Astrocyte (in vitro differentiated cells and primary cell): Measurements from ENCODE around the gene PEX26.

Experiments
- EZH2 ChIP-seq: IDR thresholded peaks from 2 replicates; pipeline ENCODE4 v1.6.1; 2012; ENCODE audit warnings: mild to moderate bottlenecking, low read length, inconsistent platforms; ENCODE audit not compliant: insufficient read depth
- TF ChIP-seq, protein P1 (sequence below): IDR thresholded peaks from 2 replicates; pipeline ENCODE4 v1.5.1; 2011; ENCODE audit warnings: low read depth, mild to moderate bottlenecking, inconsistent platforms, low read length, moderate library complexity; ENCODE audit not compliant: insufficient read depth

- TF ChIP-seq, protein P1, sequence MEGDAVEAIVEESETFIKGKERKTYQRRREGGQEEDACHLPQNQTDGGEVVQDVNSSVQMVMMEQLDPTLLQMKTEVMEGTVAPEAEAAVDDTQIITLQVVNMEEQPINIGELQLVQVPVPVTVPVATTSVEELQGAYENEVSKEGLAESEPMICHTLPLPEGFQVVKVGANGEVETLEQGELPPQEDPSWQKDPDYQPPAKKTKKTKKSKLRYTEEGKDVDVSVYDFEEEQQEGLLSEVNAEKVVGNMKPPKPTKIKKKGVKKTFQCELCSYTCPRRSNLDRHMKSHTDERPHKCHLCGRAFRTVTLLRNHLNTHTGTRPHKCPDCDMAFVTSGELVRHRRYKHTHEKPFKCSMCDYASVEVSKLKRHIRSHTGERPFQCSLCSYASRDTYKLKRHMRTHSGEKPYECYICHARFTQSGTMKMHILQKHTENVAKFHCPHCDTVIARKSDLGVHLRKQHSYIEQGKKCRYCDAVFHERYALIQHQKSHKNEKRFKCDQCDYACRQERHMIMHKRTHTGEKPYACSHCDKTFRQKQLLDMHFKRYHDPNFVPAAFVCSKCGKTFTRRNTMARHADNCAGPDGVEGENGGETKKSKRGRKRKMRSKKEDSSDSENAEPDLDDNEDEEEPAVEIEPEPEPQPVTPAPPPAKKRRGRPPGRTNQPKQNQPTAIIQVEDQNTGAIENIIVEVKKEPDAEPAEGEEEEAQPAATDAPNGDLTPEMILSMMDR = no peak
- TF ChIP-seq EZH2 = no peak
Observed at GRCh38 chr22:18068381-18068988, 9.3 kb upstream of the PEX26 start.
